ENCODE data around the gene KCNIP1.

KCNIP1 gene

GRCh38 chr5:170651604-170652277 lies 147.9 kb downstream of the KCNIP1 start:
- no peak for DNase-seq

GRCh38 chr5:170655476-170655875 lies 151.7 kb downstream of the KCNIP1 start:
- DNase-seq, result no peak

GRCh38 chr5:170655920-170656319 lies 152.1 kb downstream of the KCNIP1 start:
- no peak for DNase-seq

- no peak for DNase-seq
Measured at GRCh38 chr5:170656346-170656745, 152.5 kb downstream of the KCNIP1 start.

GRCh38 chr5:170660531-170660930 lies 156.7 kb downstream of the KCNIP1 start:
- no peak for DNase-seq

- no peak for DNase-seq
Measured at GRCh38 chr5:170662966-170663365, 159.1 kb downstream of the KCNIP1 start.

GRCh38 chr5:170678811-170679210 lies 175.0 kb downstream of the KCNIP1 start:
- DNase-seq, result no peak

GRCh38 chr5:170681013-170681433 lies 177.2 kb downstream of the KCNIP1 start:
- DNase-seq, result peak; percentile 4

GRCh38 chr5:170691657-170692056 lies 187.8 kb downstream of the KCNIP1 start:
- no peak for DNase-seq

GRCh38 chr5:170693701-170694100 lies 189.9 kb downstream of the KCNIP1 start:
- no peak for DNase-seq

GRCh38 chr5:170694911-170695310 lies 191.1 kb downstream of the KCNIP1 start:
- no peak for DNase-seq

- DNase-seq, result no peak
Measured at GRCh38 chr5:170697031-170697430, 193.2 kb downstream of the KCNIP1 start.

- no peak for DNase-seq
Measured at GRCh38 chr5:170700503-170700902, 196.7 kb downstream of the KCNIP1 start.

- DNase-seq, result no peak
Measured at GRCh38 chr5:170701334-170701733, 197.5 kb downstream of the KCNIP1 start.

- no peak for DNase-seq
Measured at GRCh38 chr5:170704417-170705192, 200.8 kb downstream of the KCNIP1 start.

- DNase-seq, result no peak
Measured at GRCh38 chr5:170709640-170710039, 205.8 kb downstream of the KCNIP1 start.

- DNase-seq, result no peak
Measured at GRCh38 chr5:170711300-170711699, 207.5 kb downstream of the KCNIP1 start.

- DNase-seq, result no peak
Measured at GRCh38 chr5:170715141-170715540, 211.3 kb downstream of the KCNIP1 start.

GRCh38 chr5:170716396-170716795 lies 212.6 kb downstream of the KCNIP1 start:
- DNase-seq, result no peak

- DNase-seq, result no peak
Measured at GRCh38 chr5:170719551-170719950, 215.7 kb downstream of the KCNIP1 start.

- DNase-seq, result no peak
Measured at GRCh38 chr5:170720179-170720578, 216.4 kb downstream of the KCNIP1 start.

- DNase-seq, result no peak
Measured at GRCh38 chr5:170720984-170721383, 217.2 kb downstream of the KCNIP1 start.

- no peak for DNase-seq
Measured at GRCh38 chr5:170721681-170722080, 217.9 kb downstream of the KCNIP1 start.

GRCh38 chr5:170722316-170722715 lies 218.5 kb downstream of the KCNIP1 start:
- no peak for DNase-seq
